GM12892 (cell line): Measurements from ENCODE around the gene AHCTF1.
"Not testable (repeated sequence)": the region's sequence is repeated elsewhere in the genome, so short reads cannot be mapped to it uniquely, and the experiment has no call there.

Experiments
- DNase-seq: peaks from one replicate; pipeline ENCODE4 v3.0.0; 2011; ENCODE audit not compliant: insufficient read length
- FAIRE-seq: peaks from 2 replicates; lab custom pipeline; 2011; peaks lifted over from hg19 to GRCh38; lab: Jason Lieb, UNC
- POLR2A ChIP-seq: IDR thresholded peaks from 2 replicates; pipeline ENCODE4 v1.6.1; 2011; ENCODE audit warnings: low read depth, low read length, control low read depth
- POLR2AphosphoS5 ChIP-seq: IDR thresholded peaks from 2 replicates; pipeline ENCODE4 v1.6.1; 2011; ENCODE audit warnings: low read depth, low read length, control low read depth
- TAF1 ChIP-seq: IDR thresholded peaks from 2 replicates; pipeline ENCODE4 v1.6.1; 2011; ENCODE audit warnings: low read depth, mild to moderate bottlenecking, control low read depth, low read length, borderline replicate concordance

The AHCTF1 gene

DNA sequence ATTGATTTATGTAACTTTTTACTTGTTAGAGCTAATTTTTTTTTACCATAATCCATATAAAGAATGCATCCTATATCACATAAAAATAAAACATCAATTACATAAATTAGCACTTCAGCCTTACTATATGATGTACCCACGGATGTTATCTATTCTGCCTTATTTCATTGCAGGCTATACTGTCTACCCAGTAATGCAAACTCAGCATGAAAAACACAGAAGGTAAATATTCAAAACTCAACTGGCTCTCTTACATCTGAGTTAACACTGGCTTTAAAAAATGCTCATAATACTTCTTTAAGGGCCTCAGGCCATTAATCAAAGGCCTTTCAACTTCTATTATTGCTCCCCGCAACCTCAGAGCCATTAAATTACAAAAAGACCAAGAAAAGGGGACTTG lies 65.8 kb downstream of the AHCTF1 start:
- DNase-seq (no peak), FAIRE-seq (no peak)
- no peak for TF ChIP-seq TAF1
- no peak for TF ChIP-seq POLR2AphosphoS5
- no peak for TF ChIP-seq POLR2A

DNA sequence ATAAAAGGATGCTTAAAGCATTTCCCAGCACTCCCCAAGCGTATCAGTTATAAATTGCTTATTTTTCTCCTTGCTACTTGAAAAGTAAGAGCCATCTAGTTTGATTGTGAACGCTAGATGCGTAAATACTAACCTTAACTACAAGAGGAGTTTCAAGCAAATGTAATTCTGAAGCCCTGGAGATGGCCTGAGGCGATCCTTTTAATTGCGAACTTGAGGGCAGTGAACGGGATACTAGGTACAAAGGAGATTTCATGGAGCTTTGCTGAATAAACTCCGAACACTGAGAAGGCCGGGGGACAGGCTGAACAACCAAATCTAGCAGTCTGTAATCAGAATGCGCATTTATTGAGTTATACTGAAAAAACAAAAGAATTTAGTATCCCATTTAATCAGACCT lies 68.0 kb downstream of the AHCTF1 start:
- not testable (repeated sequence) for DNase-seq, FAIRE-seq

DNA sequence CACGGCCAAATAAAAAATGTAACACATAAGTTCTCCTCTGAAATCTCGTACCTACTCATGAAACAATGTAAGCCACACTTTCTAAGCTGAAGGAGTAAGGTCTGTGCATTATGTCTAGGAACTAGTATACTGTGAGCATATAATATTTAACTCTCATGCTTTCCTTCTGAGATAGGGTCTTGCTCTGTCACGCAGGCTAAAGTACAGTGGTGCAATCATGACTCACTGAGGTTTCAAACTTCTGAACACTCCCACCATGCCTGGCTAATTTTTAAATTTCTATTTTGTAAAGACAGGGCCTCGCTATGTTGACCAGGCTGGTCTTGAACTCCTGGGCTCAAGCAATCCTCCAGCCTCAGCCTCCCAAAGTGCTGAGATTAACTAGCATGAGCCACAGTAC lies 71.3 kb downstream of the AHCTF1 start:
- DNase-seq (no peak), FAIRE-seq (no peak)
- TF ChIP-seq POLR2A (no peak), TAF1 (no peak), POLR2AphosphoS5 (no peak)

DNA sequence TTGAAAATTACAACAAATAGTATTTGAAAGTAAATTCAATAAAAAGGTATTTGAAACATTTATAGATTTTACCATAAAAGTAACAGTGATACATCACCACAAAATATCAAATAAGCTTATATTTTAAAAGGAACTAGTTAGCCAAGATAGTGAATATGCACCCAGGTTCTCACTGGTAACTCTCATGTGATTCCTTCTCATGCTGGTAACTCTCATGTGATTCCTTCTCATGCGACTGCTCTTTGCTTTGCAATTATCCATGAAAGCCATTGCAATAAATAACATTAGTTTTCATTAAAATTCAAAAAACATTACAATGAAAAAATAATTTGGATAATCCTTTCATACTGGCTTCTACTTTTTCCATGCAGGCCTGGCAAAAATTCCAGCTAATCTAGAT lies 75.4 kb downstream of the AHCTF1 start:
- FAIRE-seq = no peak
- DNase-seq = no peak
- TF ChIP-seq TAF1 (no peak), POLR2AphosphoS5 (no peak), POLR2A (no peak)

DNA sequence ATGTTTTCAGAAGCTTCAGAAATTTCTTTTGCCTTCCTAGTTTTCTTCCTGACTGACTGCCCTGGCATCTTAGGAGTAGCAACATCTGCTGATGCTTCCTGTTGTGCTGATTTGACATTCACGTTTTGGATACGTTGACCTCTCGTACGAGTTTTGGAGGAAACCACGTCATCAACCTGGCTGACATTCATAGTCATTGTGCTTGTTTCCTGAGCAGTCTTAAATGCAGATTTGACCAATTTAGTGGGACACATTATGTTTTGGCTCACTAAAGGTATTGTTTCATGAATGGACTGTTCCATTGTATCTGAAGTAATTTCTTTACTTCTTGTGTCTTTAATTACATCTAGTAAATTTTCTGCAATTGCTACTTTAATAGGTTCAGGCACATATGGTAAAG lies 81.1 kb downstream of the AHCTF1 start:
- not testable (repeated sequence) for DNase-seq, FAIRE-seq

DNA sequence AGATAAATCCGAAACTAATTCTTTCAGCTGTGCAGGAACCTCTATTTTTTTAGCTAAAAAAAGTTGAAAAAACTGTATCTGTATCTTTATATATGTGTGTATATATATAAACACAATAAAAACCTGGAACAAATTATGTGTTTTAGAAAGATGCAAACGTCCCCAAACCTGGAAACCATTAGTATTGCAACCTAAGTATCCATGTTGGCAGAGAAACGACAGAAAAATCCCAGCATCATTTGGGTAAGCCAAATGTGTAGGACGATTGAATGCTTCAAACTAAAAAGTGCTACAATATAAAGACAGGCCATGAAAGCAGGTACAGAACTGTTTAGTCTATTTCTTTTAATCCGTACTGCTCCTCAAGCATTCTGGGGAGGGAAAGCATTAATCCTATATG lies 87.9 kb downstream of the AHCTF1 start:
- TF ChIP-seq POLR2A = no peak
- no peak for TF ChIP-seq POLR2AphosphoS5
- no peak for TF ChIP-seq TAF1
- DNase-seq (no peak), FAIRE-seq (no peak)

DNA sequence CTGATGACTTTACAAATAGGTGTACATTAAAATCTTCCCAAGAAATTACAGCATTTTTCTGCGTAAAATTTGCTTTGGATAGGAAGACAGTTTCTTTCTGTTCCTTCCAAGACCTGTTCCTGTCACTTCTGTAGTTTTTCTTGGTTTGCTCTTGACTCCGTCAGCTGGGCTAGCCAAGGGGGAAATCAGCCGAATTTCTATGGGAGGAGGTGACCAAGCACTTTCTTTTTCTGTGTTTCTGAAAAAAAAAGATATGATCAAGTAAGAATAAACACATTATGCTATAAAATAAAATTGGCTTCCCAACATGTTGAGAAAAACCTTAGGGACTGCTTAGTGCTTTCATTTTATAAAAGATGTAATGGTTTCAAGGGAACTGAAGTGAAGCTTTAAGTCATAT lies 91.0 kb downstream of the AHCTF1 start:
- not testable (repeated sequence) for FAIRE-seq, DNase-seq

DNA sequence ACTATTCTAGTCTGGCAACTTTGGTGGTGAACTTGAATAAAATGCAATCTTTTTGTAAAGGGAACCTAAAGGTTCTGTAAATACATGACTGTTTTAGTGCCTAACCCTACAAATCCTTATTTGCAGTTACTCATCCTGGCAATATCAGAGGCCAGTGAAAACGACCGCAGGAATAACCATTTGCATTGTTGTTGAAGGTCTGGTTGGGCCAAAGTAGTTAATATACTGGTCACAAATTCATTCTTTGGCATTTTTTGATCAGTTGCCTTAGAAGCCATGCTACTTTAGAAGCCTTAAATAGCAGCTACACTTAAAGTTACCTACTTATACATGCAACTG lies 93.7 kb downstream of the AHCTF1 start:
- TF ChIP-seq TAF1 (no peak), POLR2AphosphoS5 (no peak), POLR2A (no peak)
- FAIRE-seq = no peak
- no peak for DNase-seq

DNA sequence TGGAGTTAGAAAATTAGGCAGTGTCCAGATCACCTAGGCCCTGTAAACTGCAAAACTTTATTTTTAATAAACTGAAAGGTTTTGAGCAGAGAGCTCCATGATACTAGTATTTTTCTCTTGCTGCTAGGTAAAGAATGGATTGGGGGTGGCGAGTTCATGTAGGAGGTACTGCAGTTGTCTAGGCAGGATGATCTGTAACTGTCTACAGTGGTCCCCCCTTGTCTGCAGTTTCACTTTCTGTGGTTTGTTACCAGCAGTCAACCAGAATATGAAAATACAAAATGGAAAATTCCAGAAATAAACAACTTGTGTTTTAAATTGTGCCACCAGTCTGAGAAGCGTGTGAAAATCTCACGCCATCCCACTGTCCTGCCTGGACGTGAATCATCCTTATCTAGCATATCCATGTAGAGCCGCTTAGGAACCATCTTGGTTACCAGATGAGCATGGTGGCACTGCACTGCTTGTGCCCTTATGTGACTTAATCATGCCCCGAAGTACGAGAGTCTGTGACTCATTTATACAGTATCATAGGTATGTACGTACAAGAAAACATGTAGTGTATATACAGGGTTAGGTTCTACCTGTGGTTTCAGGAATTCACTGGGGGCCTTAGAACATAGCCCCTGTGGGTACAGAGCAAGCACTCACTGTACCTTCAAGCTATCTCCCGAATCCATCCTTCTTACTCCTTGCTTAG lies 94.2 kb downstream of the AHCTF1 start:
- no peak for FAIRE-seq

DNA sequence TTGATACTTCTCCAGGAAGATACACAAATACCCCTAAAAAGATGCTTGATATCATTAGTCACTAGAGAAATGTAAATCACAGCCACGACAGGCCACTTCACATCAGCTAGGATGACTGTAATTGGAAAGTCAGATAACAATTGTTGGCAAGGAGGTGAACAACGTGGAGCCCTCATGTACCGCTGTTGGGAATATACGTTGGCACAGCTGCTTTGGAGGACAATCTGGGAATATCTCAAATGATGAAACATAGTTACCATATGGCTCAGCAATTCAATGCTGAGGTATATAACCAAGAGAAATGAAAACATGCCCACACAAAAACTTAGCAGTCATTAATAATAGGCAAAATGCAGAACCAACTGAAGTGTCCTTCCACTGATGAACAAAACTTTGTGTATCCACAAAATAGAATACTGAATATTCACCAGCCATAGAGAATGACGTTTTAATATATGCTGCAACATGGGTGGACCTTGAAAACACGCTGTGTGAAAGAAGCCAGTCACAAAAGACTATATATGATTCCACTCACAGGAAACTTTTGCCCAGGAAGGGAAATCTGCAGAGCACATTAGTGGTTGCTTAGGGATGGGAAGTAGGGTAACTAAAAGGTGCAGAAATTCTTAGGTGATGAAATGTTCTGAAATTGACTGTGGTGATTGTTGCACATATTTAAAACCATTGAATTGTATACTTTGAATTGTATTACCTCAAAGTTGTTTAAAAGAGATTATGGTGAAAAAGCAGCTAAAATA lies 95.4 kb downstream of the AHCTF1 start:
- TF ChIP-seq TAF1 (no peak), POLR2AphosphoS5 (no peak), POLR2A (no peak)
- DNase-seq = no peak
- FAIRE-seq = no peak

More for the DNA sequence above, 94.2 kb downstream of the AHCTF1 start:
- DNase-seq = no peak
- no peak for TF ChIP-seq POLR2AphosphoS5
- TF ChIP-seq POLR2A = no peak
- no peak for TF ChIP-seq TAF1

DNA sequence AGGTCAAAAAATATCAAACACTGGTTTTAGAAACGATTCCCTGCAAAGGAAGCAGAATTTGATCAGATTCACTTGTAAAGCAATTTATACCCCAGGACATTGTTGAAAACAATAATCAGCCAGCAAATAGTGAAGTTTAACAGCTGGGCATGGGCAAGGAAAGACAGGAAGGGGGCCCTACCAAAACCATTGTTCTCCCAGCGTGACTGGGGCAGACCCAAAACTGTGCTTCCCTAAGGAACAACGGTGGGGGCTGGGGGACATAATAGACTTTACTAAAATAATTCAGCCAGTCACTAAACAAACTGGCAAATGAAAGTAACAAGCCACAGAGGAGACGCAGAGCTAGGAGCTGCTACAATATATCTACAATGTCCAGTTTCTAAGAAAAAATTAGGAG lies 100.2 kb downstream of the AHCTF1 start:
- DNase-seq (no peak), FAIRE-seq (no peak)
- TF ChIP-seq TAF1 (no peak), POLR2AphosphoS5 (no peak), POLR2A (no peak)

DNA sequence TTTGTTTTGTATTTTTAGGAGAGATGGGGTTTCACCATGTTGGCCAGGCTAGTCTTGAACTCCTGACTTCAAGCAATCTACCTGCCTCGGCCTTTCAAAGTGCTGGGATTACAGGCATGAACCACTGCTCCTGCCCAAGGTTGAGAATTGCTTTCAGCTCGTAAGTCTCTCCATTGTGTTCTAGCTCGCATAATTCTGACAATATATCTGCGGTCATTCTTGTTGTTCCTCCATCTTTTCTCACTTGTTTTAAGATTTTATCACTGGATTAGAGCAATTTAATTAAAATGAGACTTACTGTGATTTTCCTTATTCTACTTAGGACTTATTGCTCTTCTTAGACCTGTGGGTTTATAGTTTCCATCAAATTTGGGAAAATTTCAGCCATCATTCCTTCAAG lies 102.9 kb downstream of the AHCTF1 start:
- FAIRE-seq (no peak), DNase-seq (no peak)

DNA sequence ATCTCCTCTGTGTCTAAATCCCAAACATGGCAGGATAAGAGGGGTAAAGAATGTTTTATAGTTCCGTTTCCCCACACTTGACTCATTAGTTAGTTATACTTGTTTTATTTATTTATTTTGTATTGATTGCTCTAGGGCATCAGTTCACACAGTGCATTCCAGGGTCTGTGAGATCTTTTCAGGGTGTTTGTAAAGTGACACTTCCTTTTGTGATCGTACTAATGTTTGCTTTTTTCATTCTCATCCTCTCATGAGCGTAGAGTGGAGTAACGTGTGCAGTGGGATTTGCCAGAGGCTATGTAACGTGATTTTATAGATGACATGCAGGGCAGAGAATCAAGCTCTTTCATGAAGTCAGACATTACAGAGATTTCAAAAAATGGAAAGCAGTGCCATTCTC lies 104.4 kb downstream of the AHCTF1 start:
- FAIRE-seq (no peak), DNase-seq (no peak)
- TF ChIP-seq POLR2AphosphoS5 (no peak), POLR2A (no peak)

More for the DNA sequence above, 102.9 kb downstream of the AHCTF1 start:
- TF ChIP-seq POLR2A = no peak
- no peak for TF ChIP-seq POLR2AphosphoS5
- TF ChIP-seq TAF1 = no peak
